Hematopoietic multipotent progenitor cell treated with erythropoietin and hydrocortisone succinate and interleukin-3 and kit ligand, for 17 days (in vitro differentiated cells): ENCODE data around the gene ISM2.

ENCODE experiments used
- DNase-seq: peaks from one replicate; pipeline ENCODE4 v3.0.0-alpha.2; 2015; ENCODE audit warnings: low spot score

The ISM2 gene

DNA sequence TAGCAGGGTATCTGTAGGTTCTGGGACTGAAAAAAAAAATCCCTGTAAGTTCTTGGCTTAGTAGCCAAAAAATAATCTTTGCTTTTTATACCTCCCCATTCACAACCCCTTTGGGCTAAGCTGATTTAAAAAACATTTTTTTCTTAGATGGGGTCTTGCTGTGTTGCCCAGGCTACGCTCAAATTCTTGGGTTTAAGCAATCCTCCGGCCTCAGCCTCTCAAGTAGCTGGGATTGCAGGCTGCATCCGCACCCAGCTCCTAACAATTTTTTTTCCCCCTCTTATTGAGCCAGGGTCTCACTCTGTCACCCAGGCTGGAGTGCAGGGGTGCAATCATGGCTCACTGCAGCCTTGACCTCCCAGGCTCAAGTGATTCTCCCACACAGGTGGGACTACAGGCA, 9.1 kb upstream of the ISM2 start:
- no peak for DNase-seq

DNA sequence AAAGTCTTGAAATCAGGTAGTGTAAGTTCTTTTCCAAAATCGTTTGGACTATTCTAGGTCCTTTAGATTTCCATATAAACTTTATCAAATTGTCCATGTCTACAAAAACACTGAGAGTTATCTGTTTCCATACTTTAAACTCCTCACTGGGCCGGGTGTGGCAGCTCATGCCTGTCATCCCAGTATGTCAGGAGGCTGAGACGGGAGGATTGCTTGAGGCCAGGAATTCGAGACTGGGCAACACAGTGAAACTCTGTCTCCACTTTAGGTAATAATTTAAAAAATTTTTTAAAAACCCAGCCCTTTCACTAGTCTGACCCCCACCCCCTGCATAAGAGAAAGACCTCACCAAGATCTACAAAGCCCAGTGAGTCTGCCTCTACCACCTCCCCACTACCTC, 6.4 kb upstream of the ISM2 start:
- DNase-seq = no peak

- no peak for DNase-seq
Measured at GRCh38 chr14:77503138-77503537, 4.5 kb upstream of the ISM2 start.

DNA sequence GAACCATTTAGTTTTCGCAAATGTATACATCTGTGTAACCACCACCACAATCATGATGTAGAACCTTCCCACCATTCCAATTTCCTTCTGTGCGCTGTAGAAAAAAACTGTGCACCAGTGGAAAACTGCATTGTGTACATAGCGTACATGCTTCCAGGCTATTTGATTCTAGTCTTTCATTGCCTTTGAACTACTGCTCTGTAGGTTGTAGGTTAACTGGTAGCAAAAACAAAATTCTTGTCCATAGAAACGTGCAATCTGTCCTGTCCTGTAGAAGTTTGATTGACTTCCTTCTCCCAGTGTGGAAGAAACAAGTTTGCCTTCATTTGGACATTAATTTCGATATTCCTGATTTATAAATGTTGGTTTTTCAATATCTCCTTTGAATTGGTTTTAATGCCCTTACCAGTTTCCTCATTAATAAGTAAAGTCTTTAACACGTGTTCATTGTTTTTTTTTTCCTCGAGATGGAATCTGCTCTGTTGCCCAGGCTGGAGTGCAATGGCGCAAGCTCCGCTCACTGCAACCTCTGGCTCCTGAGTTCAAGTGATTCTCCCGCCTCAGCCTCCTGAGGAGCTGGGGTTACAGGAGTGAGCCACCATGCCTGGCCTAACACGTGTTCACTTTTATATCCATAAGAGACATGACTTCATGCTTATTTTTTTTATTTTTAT, 3.6 kb upstream of the ISM2 start:
- DNase-seq = no peak

DNA sequence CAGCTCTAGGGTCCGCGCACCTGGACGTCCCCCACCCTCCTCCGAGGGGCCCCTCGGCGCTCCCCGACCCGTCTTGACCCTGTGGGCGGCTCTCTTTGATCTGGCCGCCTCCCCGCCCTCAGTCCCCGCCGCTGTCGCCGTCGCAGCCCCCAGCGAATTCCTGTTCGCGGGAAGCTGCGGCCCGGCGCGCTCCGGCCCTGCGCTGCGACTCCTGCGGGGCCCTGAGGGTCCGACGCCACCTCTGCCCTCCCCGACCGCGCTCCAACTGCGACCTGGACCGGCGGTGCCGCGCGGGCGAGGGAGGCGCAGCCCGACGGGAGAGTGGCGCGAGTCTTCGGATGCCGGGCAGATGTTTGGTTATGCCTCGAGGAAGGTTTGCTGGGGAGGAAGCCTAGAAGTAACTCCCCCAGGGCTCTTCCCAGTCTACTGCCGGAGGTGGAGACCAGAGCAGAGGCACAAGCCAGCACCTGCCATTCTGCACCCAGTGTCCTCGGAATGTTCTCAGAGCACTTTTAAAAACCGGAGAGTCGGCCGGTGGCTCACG, 440 bp upstream of the ISM2 start:
- DNase-seq = no peak

DNA sequence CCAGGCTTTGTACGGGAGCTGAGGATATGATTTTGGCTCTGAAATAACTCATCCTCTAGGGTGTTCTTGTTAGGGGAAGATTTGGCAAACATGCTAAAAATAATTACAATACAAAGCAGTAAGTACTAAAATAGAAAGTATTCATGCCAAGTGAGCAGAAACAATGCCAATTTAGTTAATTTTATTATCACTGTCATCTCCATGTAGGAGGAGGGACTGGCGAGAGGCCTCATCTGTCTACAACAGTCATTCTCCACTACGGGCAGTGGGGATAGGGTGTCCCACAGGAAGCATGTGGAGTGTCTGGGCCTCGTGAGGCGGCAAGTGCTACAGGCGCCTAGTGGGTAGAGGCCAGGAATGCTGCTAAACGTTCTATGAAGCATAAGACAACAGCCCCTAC, 3.3 kb downstream of the ISM2 start:
- DNase-seq = no peak

DNA sequence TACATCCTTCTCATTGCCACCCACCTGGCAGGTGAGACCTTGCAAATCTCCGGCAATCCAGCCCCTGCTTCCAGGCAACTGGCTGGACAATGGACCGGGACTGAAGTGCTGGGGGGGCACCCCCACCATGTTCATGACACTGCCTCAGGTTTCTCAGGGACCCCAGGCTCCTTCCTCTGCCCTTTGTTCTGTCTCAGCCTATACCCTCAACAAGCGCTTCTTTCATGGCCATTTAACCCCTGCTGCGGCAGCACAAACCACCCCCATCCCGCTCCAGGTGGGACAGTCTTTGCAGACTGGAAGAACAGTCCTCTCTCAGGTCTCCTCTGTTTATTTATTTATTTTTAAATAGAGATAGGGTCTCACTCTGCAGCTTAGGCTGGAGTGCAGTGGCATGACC, 7.6 kb downstream of the ISM2 start:
- no peak for DNase-seq

- no peak for DNase-seq
Measured at GRCh38 chr14:77490347-77490986, 8.1 kb downstream of the ISM2 start.

GRCh38 chr14:77489041-77489440, 9.6 kb downstream of the ISM2 start:
- no peak for DNase-seq

- DNase-seq = no peak
Measured at GRCh38 chr14:77488558-77488957, 10.1 kb downstream of the ISM2 start.

DNA sequence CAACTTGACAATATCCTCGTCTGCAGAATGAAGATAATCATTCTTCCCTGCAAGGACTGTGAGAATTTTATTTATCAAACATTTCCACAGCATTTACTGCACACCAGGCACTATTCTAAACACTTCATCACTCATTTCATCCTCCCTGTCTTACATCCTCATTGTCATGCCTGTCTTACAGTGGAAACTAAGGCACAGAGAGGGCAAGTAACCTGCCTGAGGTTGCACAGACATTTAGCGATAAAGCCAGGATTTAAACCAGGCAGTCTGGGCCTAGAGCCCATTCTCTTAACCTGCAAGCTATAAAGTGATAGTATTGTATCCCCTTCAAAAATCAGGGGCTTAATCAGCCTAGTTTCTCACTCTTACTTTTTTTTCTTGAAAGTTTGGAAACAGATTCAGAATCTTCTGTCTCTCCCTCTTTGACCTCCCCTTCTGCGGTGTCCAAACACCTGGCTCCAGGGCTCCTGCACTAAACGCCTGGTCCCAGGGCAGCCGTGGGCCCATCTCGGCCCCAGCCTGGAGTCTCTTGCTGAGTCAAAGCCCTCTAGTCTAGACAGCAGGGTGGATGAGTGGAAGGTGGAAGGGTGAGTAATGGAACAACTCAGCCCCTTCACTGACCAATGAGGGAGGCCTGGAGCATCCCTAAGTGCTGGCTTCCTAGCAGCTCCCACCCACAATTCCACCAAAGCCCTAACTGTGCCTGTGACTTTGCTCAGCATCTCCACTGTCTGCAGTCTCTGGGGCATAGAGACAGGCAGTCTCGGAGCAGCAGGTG, 12.5 kb downstream of the ISM2 start:
- DNase-seq = no peak

DNA sequence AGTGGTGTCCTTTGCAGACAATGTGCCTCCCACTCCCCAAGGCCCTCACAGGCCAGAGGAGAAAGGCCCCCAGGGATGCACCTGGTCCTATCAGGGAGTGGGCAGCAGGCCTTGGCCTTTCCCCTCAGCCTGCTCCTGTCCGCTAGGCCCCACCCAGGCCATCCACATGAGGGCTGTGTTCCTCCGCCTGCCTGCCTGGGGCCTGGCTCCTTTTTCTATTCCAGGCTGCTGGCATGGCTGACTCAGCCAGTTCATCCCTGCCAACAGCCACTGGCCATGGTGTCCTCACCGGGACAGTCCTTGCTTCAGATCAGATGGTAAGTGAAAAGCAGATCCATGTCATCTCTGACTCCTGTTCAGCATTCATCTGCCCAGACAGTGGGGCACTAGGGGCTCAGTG, 13.4 kb downstream of the ISM2 start:
- DNase-seq = no peak

DNA sequence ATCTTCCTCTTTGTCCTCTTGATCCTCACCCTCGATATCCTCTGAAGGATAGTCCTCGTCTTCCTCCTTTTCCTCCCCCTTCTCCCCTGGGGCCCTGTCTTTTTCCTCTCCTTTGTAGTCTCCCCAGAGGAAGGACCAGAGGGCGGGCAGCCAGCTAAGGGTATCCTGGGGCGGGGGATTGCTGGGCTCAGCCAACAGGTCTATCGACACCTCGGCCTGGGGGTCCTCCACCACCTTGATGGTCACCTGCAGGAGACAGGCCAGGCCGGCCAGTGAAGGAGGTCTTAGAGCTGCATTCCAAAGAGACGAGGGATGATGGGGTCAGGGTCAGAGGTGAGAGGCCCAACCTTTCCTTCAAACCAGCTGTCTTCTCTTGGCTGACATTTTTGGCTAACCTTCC, 16.2 kb downstream of the ISM2 start:
- no peak for DNase-seq

DNA sequence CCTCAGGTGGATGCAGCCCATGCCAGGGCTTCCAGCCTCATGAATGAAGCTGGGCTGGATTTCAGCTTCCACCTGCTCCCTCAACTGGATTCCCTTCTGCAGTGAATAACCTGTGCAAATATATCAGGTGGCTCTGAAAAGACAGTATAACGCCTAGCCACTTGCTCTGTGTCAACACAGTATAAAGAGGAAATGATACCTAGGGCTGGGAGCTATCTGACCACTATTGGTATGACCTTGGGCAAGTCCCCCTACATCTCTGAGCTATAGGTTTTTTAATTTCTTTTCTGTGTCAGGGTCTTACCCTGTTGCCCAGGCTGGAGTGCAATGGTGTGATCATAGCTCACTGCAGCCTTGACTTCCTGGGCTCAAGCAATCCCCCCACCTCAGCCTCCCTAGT, 19.8 kb downstream of the ISM2 start:
- DNase-seq = no peak

DNA sequence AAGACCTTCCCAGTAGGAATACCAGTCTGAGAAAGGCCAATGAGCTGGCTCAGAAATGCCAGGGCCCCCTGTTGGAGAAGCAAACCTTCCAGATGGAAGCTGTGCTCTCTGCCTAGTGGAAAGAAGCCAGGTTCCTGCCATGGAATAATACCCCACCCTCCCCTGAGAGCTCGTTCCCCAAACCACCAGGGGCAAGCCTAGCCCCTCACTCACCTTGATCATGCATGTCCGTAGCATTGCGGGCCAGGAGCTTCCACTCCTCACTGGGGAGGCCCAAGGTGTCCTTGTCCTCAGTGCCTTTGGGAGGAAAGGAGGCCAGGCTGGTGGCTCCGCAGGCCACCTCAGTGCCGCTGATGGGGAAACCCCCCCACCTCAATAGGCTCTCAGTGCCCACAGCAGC, 20.6 kb downstream of the ISM2 start:
- DNase-seq = no peak

DNA sequence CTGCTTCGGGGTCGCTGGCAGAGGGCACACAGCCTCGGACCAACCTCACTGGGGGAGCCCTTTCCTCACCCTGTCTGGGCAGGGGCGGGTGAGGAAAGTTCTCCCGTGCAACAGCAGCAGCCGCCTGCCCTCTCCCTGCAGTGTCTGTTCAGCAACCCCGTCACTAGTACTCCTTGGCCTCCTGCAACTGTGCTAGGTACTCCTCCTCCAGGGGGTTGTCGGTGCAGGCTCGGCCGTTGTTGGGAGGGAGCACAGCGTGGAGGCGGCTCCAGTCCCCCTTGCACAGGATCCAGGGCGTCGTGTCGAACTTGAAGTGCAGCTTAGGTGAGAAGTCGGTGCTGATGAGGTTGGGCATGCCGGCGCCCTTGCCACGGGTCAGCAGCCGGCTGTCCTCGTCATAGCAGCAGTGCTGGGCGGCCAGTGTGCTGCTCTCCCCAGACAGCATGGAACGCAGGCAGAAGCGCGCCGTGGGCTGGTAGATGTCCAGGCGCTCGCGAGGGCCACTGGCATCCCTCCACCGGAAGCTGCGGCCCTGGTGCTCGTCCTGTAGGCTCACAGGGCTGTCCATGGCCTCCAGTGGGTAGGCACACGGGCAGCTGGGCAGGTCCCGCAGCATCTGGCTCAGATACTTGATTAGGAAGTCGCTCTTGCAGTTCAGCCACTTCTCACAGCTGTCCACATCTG, 23.0 kb downstream of the ISM2 start:
- DNase-seq = no peak

DNA sequence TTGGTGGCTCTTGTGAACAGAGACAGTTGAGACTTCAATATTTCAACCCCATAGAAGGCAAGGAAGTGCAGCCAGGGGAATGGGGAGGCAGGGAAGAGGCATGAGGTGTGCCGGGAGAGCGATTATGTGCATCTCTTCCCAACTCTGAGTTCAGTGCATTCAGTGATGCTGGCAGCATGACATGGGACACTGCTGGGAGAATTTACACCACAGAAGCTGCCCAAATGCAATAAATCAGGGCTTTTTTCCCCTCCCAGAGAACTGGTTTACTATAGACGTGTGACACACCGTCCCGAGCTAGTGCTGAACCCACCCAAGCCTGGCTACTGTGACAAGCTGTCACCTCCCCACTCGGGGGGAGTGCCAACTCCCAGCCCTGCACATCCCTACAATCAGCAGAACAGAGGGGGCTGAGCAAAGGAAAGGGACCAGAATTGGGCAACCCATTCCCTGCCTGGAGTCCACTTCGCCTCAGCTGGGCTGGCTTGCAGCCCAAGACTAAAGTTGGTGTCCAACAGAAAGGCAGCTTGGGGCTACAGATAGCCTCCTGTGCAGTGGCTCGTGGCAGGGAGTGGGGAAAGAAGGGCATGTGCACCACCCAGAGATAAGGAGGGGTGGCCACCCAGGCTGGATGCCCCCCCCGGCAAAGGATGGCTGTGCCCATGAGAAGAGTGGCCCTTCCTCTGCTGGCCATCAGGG, 24.0 kb downstream of the ISM2 start:
- no peak for DNase-seq

- no peak for DNase-seq
Measured at GRCh38 chr14:77473921-77474320, 24.7 kb downstream of the ISM2 start.

GRCh38 chr14:77470224-77470870, 28.3 kb downstream of the ISM2 start:
- DNase-seq = no peak

GRCh38 chr14:77469539-77469938, 29.1 kb downstream of the ISM2 start:
- DNase-seq = no peak

DNA sequence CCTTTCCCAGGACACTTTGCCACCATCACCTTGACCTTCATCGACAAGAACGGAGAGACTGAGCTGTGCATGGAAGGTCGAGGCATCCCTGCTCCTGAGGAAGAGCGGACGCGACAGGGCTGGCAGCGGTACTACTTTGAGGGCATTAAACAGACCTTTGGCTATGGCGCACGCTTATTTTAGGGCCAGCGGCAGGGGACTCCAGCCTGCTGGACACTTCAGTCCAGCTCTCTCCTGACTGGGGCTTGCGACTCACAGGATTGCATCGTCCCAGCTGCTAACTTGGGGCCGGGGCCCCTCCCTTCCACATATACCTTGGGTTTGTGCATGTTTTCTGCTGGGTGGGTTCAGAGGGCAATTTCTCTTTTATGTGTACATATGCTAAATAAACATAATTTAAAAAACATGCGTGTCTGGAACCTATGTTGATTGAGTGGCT, 29.5 kb downstream of the ISM2 start:
- no peak for DNase-seq
